Activated B cell treated with CpG ODN at 0.5 μM for 24 hours (primary cell): ENCODE results near the gene TMEM89. TPM values are rescaled to one million over a fixed set of nuclear protein-coding genes. Genes with fewer than 3 reads are reported as not detected.

Source experiments
- ATAC-seq: fragments of 200-7000 bp; cut with Tn5 transposase; one replicate; pipeline ENCODE4 v1.10.0; 2021; ENCODE audit warnings: low read depth, mild to moderate bottlenecking, moderate library complexity
- CTCF ChIA-PET: fragments of 350-600 bp; sonication (Branson Sonifier 250); formaldehyde crosslinking; loops from one replicate; lab custom pipeline; 2021; ENCODE audit warnings: antibody characterized with exemption; lab: Charles Lee
- POLR2A ChIA-PET: fragments of 350-600 bp; sonication (Branson Sonifier 250); formaldehyde crosslinking; loops from one replicate; lab custom pipeline; 2021; ENCODE audit warnings: antibody characterized with exemption; lab: Charles Lee
- DNase-seq: peaks from one replicate; pipeline ENCODE4 v3.0.0; 2022
- H3K27ac Mint-ChIP-seq: one replicate; pipeline ENCODE4 v1.8.0; 2020; ENCODE audit warnings: mixed read lengths
- H3K27me3 Mint-ChIP-seq: one replicate; pipeline ENCODE4 v1.8.0; 2021; ENCODE audit warnings: mixed read lengths
- H3K36me3 Mint-ChIP-seq: one replicate; pipeline ENCODE4 v1.8.0; 2021; ENCODE audit warnings: low read depth, mixed read lengths
- H3K4me1 Mint-ChIP-seq: one replicate; pipeline ENCODE4 v1.8.0; 2021; ENCODE audit warnings: mixed read lengths
- H3K4me3 Mint-ChIP-seq: one replicate; pipeline ENCODE4 v1.8.0; 2020; ENCODE audit warnings: mild to moderate bottlenecking, mixed read lengths
- H3K9me3 Mint-ChIP-seq: one replicate; pipeline ENCODE4 v1.8.0; 2020; ENCODE audit warnings: mixed read lengths
- CTCF ChIP-seq: fragments of 200-600 bp; IDR thresholded peaks from one replicate; pipeline ENCODE4 v1.8.0; 2022; ENCODE audit warnings: antibody characterized with exemption, mild to moderate bottlenecking
- intact Hi-C: fragments of 100-400 bp; cut with micrococcal nuclease; formaldehyde crosslinking; loops from one replicate; pipeline ENCODE4 v1.15.1; 2024
- total RNA-seq: library from RNA; stranded (reverse); gene quantifications from 2 replicates; pipeline ENCODE4 v1.2.3, GENCODE V29; 2022

The TMEM89 gene
- total RNA-seq, 1 donor from 2014 or later, result not detected

GRCh38 chr3:48594417-48595049 is 27.0 kb downstream of the TMEM89 start:
- DNase-seq, result no peak
- ATAC-seq, result no peak
- peaks cover 23% of the 10 kb centered on the region for H3K36me3 Mint-ChIP-seq
- ChIA-PET CTCF (no interaction called here), POLR2A (no interaction called here)
- intact Hi-C loops, result no loop called here
- H3K4me1 Mint-ChIP-seq, result peaks cover 14% of the 10 kb centered on the region
- no peak for TF ChIP-seq CTCF
- peaks cover 28% of the 10 kb centered on the region for H3K27me3 Mint-ChIP-seq
- no peak overlapping the region for H3K27ac Mint-ChIP-seq
- no peaks in the 10 kb centered on the region for H3K9me3 Mint-ChIP-seq
- peak overlapping the region; percentile 57 for H3K4me3 Mint-ChIP-seq

GRCh38 chr3:48593337-48593736 is 28.2 kb downstream of the TMEM89 start:
- no peak for TF ChIP-seq CTCF
- Mint-ChIP-seq H3K27ac (no peak overlapping the region), H3K27me3 (peaks cover 36% of the 10 kb centered on the region), H3K36me3 (peaks cover 11% of the 10 kb centered on the region), H3K4me3 (no peak overlapping the region), H3K4me1 (peaks cover 14% of the 10 kb centered on the region), H3K9me3 (no peaks in the 10 kb centered on the region)
- DNase-seq, result no peak
- ChIA-PET CTCF (no interaction called here), POLR2A (interaction anchor here (0.6 kb wide), 1 partner anchor 9 kb away, joined by 3 read pairs; no protein-coding TSS in a partner anchor)
- intact Hi-C loops, result no loop called here
- ATAC-seq, result no peak

GRCh38 chr3:48592519-48593087 is 29.0 kb downstream of the TMEM89 start:
- H3K36me3 Mint-ChIP-seq, result peaks cover 6% of the 10 kb centered on the region
- ChIA-PET CTCF (no interaction called here), POLR2A (no interaction called here)
- TF ChIP-seq CTCF, result no peak
- intact Hi-C loops, result no loop called here
- no peak for ATAC-seq
- no peaks in the 10 kb centered on the region for H3K9me3 Mint-ChIP-seq
- H3K27ac Mint-ChIP-seq, result no peak overlapping the region
- DNase-seq, result no peak
- H3K27me3 Mint-ChIP-seq, result peaks cover 41% of the 10 kb centered on the region
- peaks cover 14% of the 10 kb centered on the region for H3K4me1 Mint-ChIP-seq
- H3K4me3 Mint-ChIP-seq, result no peak overlapping the region

GRCh38 chr3:48591886-48592518 is 29.6 kb downstream of the TMEM89 start:
- POLR2A ChIA-PET, result no interaction called here
- no peaks in the 10 kb centered on the region for H3K9me3 Mint-ChIP-seq
- intact Hi-C loops, result no loop called here
- peaks cover 14% of the 10 kb centered on the region for H3K4me1 Mint-ChIP-seq
- CTCF ChIA-PET, result no interaction called here
- no peak for TF ChIP-seq CTCF
- no peak overlapping the region for H3K4me3 Mint-ChIP-seq
- peaks cover 45% of the 10 kb centered on the region for H3K27me3 Mint-ChIP-seq
- no peak overlapping the region for H3K27ac Mint-ChIP-seq
- H3K36me3 Mint-ChIP-seq, result peaks cover under 1% of the 10 kb centered on the region
- DNase-seq, result no peak
- no peak for ATAC-seq

- H3K9me3 Mint-ChIP-seq, result no peaks in the 10 kb centered on the region
- no peak for ATAC-seq
- peaks cover 14% of the 10 kb centered on the region for H3K4me1 Mint-ChIP-seq
- CTCF ChIA-PET, result no interaction called here
- intact Hi-C loops, result no loop called here
- POLR2A ChIA-PET, result no interaction called here
- no peaks in the 10 kb centered on the region for H3K36me3 Mint-ChIP-seq
- H3K27ac Mint-ChIP-seq, result no peak overlapping the region
- no peak overlapping the region for H3K4me3 Mint-ChIP-seq
- peaks cover 47% of the 10 kb centered on the region for H3K27me3 Mint-ChIP-seq
- no peak for DNase-seq
- TF ChIP-seq CTCF, result no peak
These were observed 30.1 kb downstream of the TMEM89 start for GRCh38 chr3:48591436-48591835.
